ENCODE measurements around the gene IPO9. TPM values are rescaled to one million over a fixed set of nuclear protein-coding genes. Genes with fewer than 3 reads are reported as not detected.

Gene IPO9
- polyA plus RNA-seq, 4 donors = 74.0 to 96.9 (median 77.7) TPM

GRCh38 chr1:201930137-201930536, 101.2 kb downstream of the IPO9 start:
- DNase-seq (ENCODE audit: low read depth in 4 of 4, low spot score in 2 of 4) = no peak

GRCh38 chr1:201930803-201931202, 101.8 kb downstream of the IPO9 start:
- DNase-seq (ENCODE audit: low read depth in 4 of 4, low spot score in 2 of 4) = no peak

Other genes starting within 250 kb of the IPO9 start
- 10 to 100 TPM; 14.4 to 20.1 (median 17.9) TPM for gene SHISA4, start 59.7 kb downstream of the IPO9 start, polyA plus RNA-seq (ENCODE audit: insufficient read length in 4 of 4)
- gene LMOD1, start 117.4 kb downstream of the IPO9 start, polyA plus RNA-seq (ENCODE audit: insufficient read length in 4 of 4) = 1 to 10 TPM; 4.5 to 6.0 (median 4.9) TPM
- gene TIMM17A, start 126.3 kb downstream of the IPO9 start, polyA plus RNA-seq (ENCODE audit: insufficient read length in 4 of 4) = 10 to 100 TPM; 52.8 to 69.9 (median 64.2) TPM
- 10 to 100 TPM; 56.6 to 80.1 (median 61.0) TPM for gene RNPEP, start 153.5 kb downstream of the IPO9 start, polyA plus RNA-seq (ENCODE audit: insufficient read length in 4 of 4)
- 100 to 1,000 TPM in 1 of 4 donors, 10 to 100 TPM in 3; 43.8 to 117 (median 67.8) TPM for gene ELF3, start 181.4 kb downstream of the IPO9 start, polyA plus RNA-seq (ENCODE audit: insufficient read length in 4 of 4)